ENCODE results near the gene RYK. TPM values are rescaled to one million over a fixed set of nuclear protein-coding genes. Genes with fewer than 3 reads are reported as not detected.

RYK gene
- total and polyA plus RNA-seq, 3 donors from 2014 or later, result 82.6 to 120 (median 112) TPM

- no peak for TF ChIP-seq POLR2A (IDR thresholded peaks at IDR 0.05)
- Histone ChIP-seq H3K4me3 (no peak overlapping the region), H3K27ac (no peak overlapping the region), H3K4me1 (no peaks in the 10 kb centered on the region), H3K9me3 (no peaks in the 10 kb centered on the region), H3K27me3 (no peaks in the 10 kb centered on the region), H3K36me3 (ENCODE audit: low read depth, missing control alignments) (no peaks in the 10 kb centered on the region)
- 81 to 82% methylated on average over 2 of the region's 2 CpGs for WGBS, 2 donors
- intact Hi-C loops (cut with DNase I; ENCODE audit: low total_unique reads), result no loop called here
- DNase-seq, result no peak
Measured at GRCh38 chr3:134111616-134112015, 139.0 kb downstream of the RYK start.

DNA sequence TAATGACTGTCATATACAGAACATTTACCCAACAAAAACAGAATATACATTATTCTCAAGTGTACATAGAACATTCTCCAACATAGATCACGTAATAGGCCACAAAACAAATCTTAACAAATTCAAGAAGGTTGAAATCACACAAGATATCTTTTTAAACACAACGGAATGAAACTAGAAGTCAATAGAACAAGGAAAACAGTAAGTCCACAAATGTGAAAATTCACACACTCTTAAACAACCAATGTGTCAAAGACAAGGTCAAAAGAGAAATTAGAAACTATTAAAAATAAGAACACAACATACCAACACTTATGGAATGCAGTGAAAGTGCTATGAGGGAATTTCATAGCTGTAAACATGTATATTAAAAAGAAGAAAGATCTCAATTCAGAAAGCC lies 139.7 kb downstream of the RYK start:
- Histone ChIP-seq H3K9me3 (no peaks in the 10 kb centered on the region), H3K27me3 (no peaks in the 10 kb centered on the region), H3K27ac (no peak overlapping the region), H3K4me1 (no peaks in the 10 kb centered on the region), H3K36me3 (ENCODE audit: low read depth, missing control alignments) (no peaks in the 10 kb centered on the region), H3K4me3 (no peak overlapping the region)
- intact Hi-C loops (cut with DNase I; ENCODE audit: low total_unique reads), result no loop called here
- no peak for TF ChIP-seq CTCF (IDR thresholded peaks at IDR 0.05)
- TF ChIP-seq POLR2A (IDR thresholded peaks at IDR 0.05), result no peak
- WGBS, 2 donors, result 89 to 91% methylated on average over 2 of the region's 2 CpGs
- no peak for DNase-seq

Other genes starting within 250 kb of the RYK start
- 1 to 10 TPM; 2.2 to 2.5 TPM for gene SLCO2A1, start 220.9 kb downstream of the RYK start, total RNA-seq
- 5.3 TPM for gene SLCO2A1, start 220.9 kb downstream of the RYK start, polyA plus RNA-seq (ENCODE audit: insufficient read depth, low read depth, low replicate concordance)
- gene AMOTL2, start 123.6 kb upstream of the RYK start, total RNA-seq, result 10 to 100 TPM; 35.8 to 61.0 TPM
- 19.6 TPM for gene AMOTL2, start 123.6 kb upstream of the RYK start, polyA plus RNA-seq (ENCODE audit: insufficient read depth, low read depth, low replicate concordance)
- gene ANAPC13, start 235.1 kb upstream of the RYK start, total RNA-seq, result 10 to 100 TPM; 50.5 to 65.6 TPM
- gene ANAPC13, start 235.1 kb upstream of the RYK start, polyA plus RNA-seq (ENCODE audit: insufficient read depth, low read depth, low replicate concordance), result 47.8 TPM
- gene CEP63, start 235.2 kb upstream of the RYK start, total RNA-seq, result 10 to 100 TPM; 45.5 to 74.5 TPM
- 42.3 TPM for gene CEP63, start 235.2 kb upstream of the RYK start, polyA plus RNA-seq (ENCODE audit: insufficient read depth, low read depth, low replicate concordance)

All from testis (tissue), 3 donors.